ENCODE data around the gene NELL2. TPM values are rescaled to one million over a fixed set of nuclear protein-coding genes. Genes with fewer than 3 reads are reported as not detected.

Gene NELL2
- total and polyA plus RNA-seq, 7 donors, result 0.17 to 1.8 (median 0.30) TPM; not detected in 3

DNA sequence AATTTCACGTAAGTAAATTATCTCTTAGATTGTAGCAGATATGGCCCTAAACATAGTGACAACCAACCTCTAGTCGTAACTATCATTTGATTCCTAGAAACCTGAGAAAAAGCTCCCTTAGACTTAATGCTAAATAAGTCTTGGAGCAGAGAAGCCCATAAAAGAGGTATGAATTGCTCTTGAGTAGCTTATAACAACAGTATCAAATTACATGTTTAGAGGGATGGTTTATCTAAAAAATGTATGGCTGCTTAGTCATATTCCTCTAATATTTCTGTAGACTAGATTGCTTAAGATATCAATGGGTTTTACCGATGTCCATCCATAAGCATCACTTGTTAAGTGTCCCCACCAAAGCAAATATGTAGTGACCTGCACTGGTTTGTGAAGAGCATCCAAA, 259.7 kb downstream of the NELL2 start:
- Histone ChIP-seq H3K36me3 (ENCODE audit: insufficient read depth in 1 of 2, low read depth in 1 of 2) (no peaks in the 10 kb centered on the region), H3K9me3 (no peaks in the 10 kb centered on the region), H3K27me3 (ENCODE audit: insufficient read depth in 3 of 3, low read length in 2 of 3) (peaks cover 0 to 7% (median 0%) of the 10 kb centered on the region in 3 donors), H3K4me1 (no peaks in the 10 kb centered on the region), H3K4me3 (no peak overlapping the region), H3K27ac (no peak overlapping the region)
- TF ChIP-seq, protein P1, sequence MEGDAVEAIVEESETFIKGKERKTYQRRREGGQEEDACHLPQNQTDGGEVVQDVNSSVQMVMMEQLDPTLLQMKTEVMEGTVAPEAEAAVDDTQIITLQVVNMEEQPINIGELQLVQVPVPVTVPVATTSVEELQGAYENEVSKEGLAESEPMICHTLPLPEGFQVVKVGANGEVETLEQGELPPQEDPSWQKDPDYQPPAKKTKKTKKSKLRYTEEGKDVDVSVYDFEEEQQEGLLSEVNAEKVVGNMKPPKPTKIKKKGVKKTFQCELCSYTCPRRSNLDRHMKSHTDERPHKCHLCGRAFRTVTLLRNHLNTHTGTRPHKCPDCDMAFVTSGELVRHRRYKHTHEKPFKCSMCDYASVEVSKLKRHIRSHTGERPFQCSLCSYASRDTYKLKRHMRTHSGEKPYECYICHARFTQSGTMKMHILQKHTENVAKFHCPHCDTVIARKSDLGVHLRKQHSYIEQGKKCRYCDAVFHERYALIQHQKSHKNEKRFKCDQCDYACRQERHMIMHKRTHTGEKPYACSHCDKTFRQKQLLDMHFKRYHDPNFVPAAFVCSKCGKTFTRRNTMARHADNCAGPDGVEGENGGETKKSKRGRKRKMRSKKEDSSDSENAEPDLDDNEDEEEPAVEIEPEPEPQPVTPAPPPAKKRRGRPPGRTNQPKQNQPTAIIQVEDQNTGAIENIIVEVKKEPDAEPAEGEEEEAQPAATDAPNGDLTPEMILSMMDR (IDR thresholded peaks at IDR 0.05), result no peak
- WGBS, 3 donors, result 43 to 53% (median 53%) methylated on average over 3 of the region's 3 CpGs
- DNase-seq, result no peak
- intact Hi-C loops (cut with DNase I), result no loop called here
- no peak for ATAC-seq

DNA sequence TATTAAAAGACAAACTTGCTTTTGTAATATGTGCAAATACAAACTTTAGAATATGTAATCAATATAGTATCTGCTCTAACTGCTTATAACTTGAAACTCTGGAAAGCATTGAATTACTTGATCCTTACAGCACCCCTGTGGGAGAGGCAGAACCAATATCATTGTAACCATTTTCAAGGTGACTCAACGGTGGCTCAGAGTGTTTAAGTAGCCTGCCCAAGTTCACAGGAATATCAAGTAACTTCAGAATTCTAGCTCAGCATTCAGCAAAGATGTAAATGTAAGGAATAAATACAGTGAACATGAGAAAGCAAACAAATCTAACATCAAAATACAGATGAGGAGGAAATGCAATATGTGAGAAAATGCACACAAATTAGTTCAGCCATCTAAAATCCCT, 264.6 kb downstream of the NELL2 start:
- Histone ChIP-seq H3K27me3 (ENCODE audit: insufficient read depth in 3 of 3, low read length in 2 of 3) (peaks cover 0 to 4% (median 0%) of the 10 kb centered on the region in 3 donors), H3K9me3 (no peaks in the 10 kb centered on the region), H3K27ac (no peak overlapping the region), H3K36me3 (ENCODE audit: insufficient read depth in 1 of 2, low read depth in 1 of 2) (no peaks in the 10 kb centered on the region), H3K4me3 (no peak overlapping the region), H3K4me1 (no peaks in the 10 kb centered on the region)
- DNase-seq (no peak), ATAC-seq (no peak)
- intact Hi-C loops (cut with DNase I), result no loop called here
- TF ChIP-seq, protein P1 (IDR thresholded peaks at IDR 0.05), result no peak
- WGBS, 3 donors, result 11 to 21% (median 16%) methylated on average over 1 of the region's 1 CpG

DNA sequence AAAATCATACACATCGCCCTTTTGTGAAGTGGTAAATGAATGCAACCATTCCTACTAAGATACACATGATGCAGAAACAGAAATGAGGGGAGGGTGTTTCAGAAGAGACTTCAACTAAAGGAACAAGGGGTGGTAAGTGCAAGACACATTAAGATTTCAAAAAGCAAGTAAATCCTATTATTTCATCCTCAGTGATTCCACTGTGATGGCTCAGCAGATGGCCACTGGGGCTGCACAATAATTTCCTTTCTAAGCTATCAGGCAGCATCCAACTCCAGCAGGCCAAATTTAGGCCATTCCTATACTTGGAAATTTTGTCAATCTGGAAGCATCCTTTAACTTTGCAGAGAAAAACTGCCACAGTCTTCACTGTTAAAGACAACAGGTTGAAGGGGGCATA, 272.4 kb downstream of the NELL2 start:
- Histone ChIP-seq H3K36me3 (ENCODE audit: insufficient read depth in 1 of 2, low read depth in 1 of 2) (no peaks in the 10 kb centered on the region), H3K4me3 (no peak overlapping the region), H3K4me1 (no peaks in the 10 kb centered on the region), H3K27ac (no peak overlapping the region), H3K9me3 (no peaks in the 10 kb centered on the region), H3K27me3 (ENCODE audit: insufficient read depth in 3 of 3, low read length in 2 of 3) (no peaks in the 10 kb centered on the region)
- no peak for ATAC-seq
- DNase-seq, result no peak
- TF ChIP-seq, protein P1 (IDR thresholded peaks at IDR 0.05), result no peak
- WGBS, 3 donors, result 66 to 74% (median 74%) methylated on average over 1 of the region's 1 CpG
- intact Hi-C loops (cut with DNase I), result no loop called here

DNA sequence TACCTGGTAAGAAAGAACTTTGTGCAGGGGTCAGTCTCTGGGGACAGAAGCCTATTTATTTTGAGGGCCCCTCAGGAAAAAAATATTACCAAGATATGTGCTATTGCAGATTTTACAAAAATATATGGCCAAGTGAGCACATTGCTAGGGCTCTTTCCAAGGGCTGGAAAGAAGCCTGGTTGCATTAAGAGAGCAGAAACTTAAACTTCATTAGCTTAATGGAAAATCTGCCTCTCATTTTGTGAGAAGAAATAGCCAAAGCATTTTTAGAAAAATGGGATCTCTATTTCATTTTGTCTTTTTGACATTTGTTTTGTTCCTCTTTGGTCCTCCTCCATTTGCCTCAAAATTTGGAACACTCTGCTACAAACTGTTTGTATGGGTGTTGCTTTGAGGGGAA, 283.5 kb downstream of the NELL2 start:
- no peaks in the 10 kb centered on the region for H3K9me3 ChIP-seq

DNA sequence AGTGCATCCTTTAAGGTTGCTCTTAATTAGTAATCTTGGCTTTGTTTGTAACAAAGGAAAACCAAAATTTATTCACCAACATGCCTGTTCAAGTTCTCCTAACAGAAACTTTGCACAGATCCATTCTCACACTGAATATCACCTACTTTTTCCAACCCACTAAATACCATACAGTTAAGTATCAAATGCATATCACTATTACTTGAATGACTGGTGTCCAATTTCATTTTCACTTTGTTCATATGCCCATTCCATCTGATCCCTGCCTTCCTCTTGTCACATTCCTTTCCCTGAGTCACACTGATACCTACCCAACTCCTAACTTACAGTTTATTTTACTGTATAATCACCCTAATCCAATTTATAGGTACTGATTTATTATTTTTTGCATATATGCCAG, 286.4 kb downstream of the NELL2 start:
- H3K27ac ChIP-seq, result no peak overlapping the region
- ATAC-seq (no peak), DNase-seq (no peak)
- H3K4me3 ChIP-seq, result no peak overlapping the region
- TF ChIP-seq, protein P1 (IDR thresholded peaks at IDR 0.05), result no peak
- no peaks in the 10 kb centered on the region for H3K4me1 ChIP-seq
- H3K27me3 ChIP-seq (ENCODE audit: insufficient read depth in 3 of 3, low read length in 2 of 3), result no peaks in the 10 kb centered on the region
- H3K36me3 ChIP-seq (ENCODE audit: insufficient read depth in 1 of 2, low read depth in 1 of 2), result no peaks in the 10 kb centered on the region
- H3K9me3 ChIP-seq, result no peaks in the 10 kb centered on the region
- intact Hi-C loops (cut with DNase I), result no loop called here

More for the DNA sequence above, 283.5 kb downstream of the NELL2 start:
- TF ChIP-seq, protein P1 (IDR thresholded peaks at IDR 0.05), result no peak
- H3K27me3 ChIP-seq (ENCODE audit: insufficient read depth in 3 of 3, low read length in 2 of 3), result no peaks in the 10 kb centered on the region
- DNase-seq (no peak), ATAC-seq (no peak)
- H3K36me3 ChIP-seq (ENCODE audit: insufficient read depth in 1 of 2, low read depth in 1 of 2), result no peaks in the 10 kb centered on the region
- intact Hi-C loops (cut with DNase I), result no loop called here
- no peak overlapping the region for H3K4me3 ChIP-seq
- no peak overlapping the region for H3K27ac ChIP-seq
- no peaks in the 10 kb centered on the region for H3K4me1 ChIP-seq
